GM04503 (cell line): ENCODE results near the gene TRIM67.
"Not testable (repeated sequence)": the region's sequence is repeated elsewhere in the genome, so short reads cannot be mapped to it uniquely, and the experiment has no call there.

Source experiments
- DNase-seq: peaks from one replicate; pipeline ENCODE4 v3.0.0-alpha.2; 2012; ENCODE audit warnings: low read depth

TRIM67 gene

GRCh38 chr1:231203259-231204057 is 41.6 kb downstream of the TRIM67 start:
- DNase-seq = no peak

- DNase-seq = no peak
Measured at GRCh38 chr1:231206856-231207255, 45.0 kb downstream of the TRIM67 start.

GRCh38 chr1:231207437-231207836 is 45.6 kb downstream of the TRIM67 start:
- DNase-seq = no peak

GRCh38 chr1:231208980-231209379 is 47.1 kb downstream of the TRIM67 start:
- no peak for DNase-seq

GRCh38 chr1:231209531-231209930 is 47.7 kb downstream of the TRIM67 start:
- no peak for DNase-seq

GRCh38 chr1:231210126-231210525 is 48.3 kb downstream of the TRIM67 start:
- DNase-seq = no peak

GRCh38 chr1:231211005-231211857 is 49.4 kb downstream of the TRIM67 start:
- DNase-seq = no peak

- DNase-seq = not testable (repeated sequence)
Measured at GRCh38 chr1:231212301-231212700, 50.4 kb downstream of the TRIM67 start.

GRCh38 chr1:231213831-231214573 is 52.1 kb downstream of the TRIM67 start:
- no peak for DNase-seq

GRCh38 chr1:231214918-231215680 is 53.2 kb downstream of the TRIM67 start:
- DNase-seq = no peak

GRCh38 chr1:231215681-231216385 is 54.0 kb downstream of the TRIM67 start:
- DNase-seq = no peak

- DNase-seq = no peak
Measured at GRCh38 chr1:231216498-231216897, 54.6 kb downstream of the TRIM67 start.

- no peak for DNase-seq
Measured at GRCh38 chr1:231217056-231217455, 55.2 kb downstream of the TRIM67 start.

- no peak for DNase-seq
Measured at GRCh38 chr1:231218078-231218477, 56.2 kb downstream of the TRIM67 start.

- DNase-seq = no peak
Measured at GRCh38 chr1:231219422-231220401, 57.9 kb downstream of the TRIM67 start.

GRCh38 chr1:231220801-231221200 is 58.9 kb downstream of the TRIM67 start:
- no peak for DNase-seq

GRCh38 chr1:231226156-231226555 is 64.3 kb downstream of the TRIM67 start:
- no peak for DNase-seq

GRCh38 chr1:231231511-231231910 is 69.7 kb downstream of the TRIM67 start:
- no peak for DNase-seq

- no peak for DNase-seq
Measured at GRCh38 chr1:231232870-231233734, 71.2 kb downstream of the TRIM67 start.
